ENCODE data around the gene SLC6A3.

GRCh38 chr5:1349246-1349645 lies 96.0 kb downstream of the SLC6A3 start:
- TF ChIP-seq CTBP1 (IDR thresholded peaks at IDR 0.05; ENCODE audit: borderline replicate concordance): no peak
- no peak for TF ChIP-seq NFRKB (IDR thresholded peaks at IDR 0.05)
- no peak for TF ChIP-seq BHLHE40 (IDR thresholded peaks at IDR 0.05; ENCODE audit: borderline replicate concordance)
- TF ChIP-seq L3MBTL2 (conservative IDR thresholded peaks at IDR 0.05): no peak
- no peak for TF ChIP-seq ZNF384 (IDR thresholded peaks at IDR 0.05)

Data from HEK293T (cell line).